HepG2 (cell line): ENCODE data around the gene MAP3K14. TPM values are rescaled to one million over a fixed set of nuclear protein-coding genes. Genes with fewer than 3 reads are reported as not detected.
A peak's percentile ranks its signal among the peaks of the same experiment; 100 is the strongest.

Experiments
- ATAC-seq: fragments of 200-7000 bp; cut with Tn5 transposase; 3 replicates; pipeline ENCODE4 v1.9.1; 2020; ENCODE audit warnings: mild to moderate bottlenecking, moderate library complexity
- BruUV-seq: library from RNA; stranded (reverse); fragments of 400-500 nt; replicated peaks from 2 replicates; lab custom pipeline; 2021; lab: Mats Ljungman, UMichigan
- CTCF ChIA-PET: fragments of 300-600 bp; formaldehyde crosslinking; extraction: SDS; loops from one replicate; lab custom pipeline; 2021; ENCODE audit warnings: low total read pairs, inconsistent platforms, low intra/inter-chr PET ratio; lab: Yijun Ruan, JAX
- POLR2A ChIA-PET: fragments of 350-600 bp; sonication (Branson Sonifier 250); formaldehyde crosslinking; loops from one replicate; lab custom pipeline; 2020; ENCODE audit warnings: antibody characterized with exemption, inconsistent platforms; lab: Yijun Ruan, JAX
- DNase-seq: peaks from one replicate; pipeline ENCODE4 v3.0.0-alpha.2; 2015; ENCODE audit warnings: low spot score
- FAIRE-seq: peaks from 3 replicates; lab custom pipeline; 2011; peaks lifted over from hg19 to GRCh38; lab: Jason Lieb, UNC
- H2AFZ ChIP-seq: one replicate; pipeline ENCODE4 v1.6.1; 2011; ENCODE audit warnings: low read length, inconsistent platforms
- H3K27ac ChIP-seq: fragments of 300-600 bp; 3 replicates; pipeline ENCODE4 v1.8.0; 2011; ENCODE audit warnings: mixed run types, mild to moderate bottlenecking, mixed read lengths, low read length, inconsistent platforms; ENCODE audit not compliant: insufficient read depth; ENCODE audit errors: extremely low read length
- H3K27me3 ChIP-seq, 2 experiments: fragments of 200-600 bp in 1 of 2; 2 replicates in 1 of 2; 3 replicates in 1 of 2; pipeline versions ENCODE4 v1.6.0 to v1.8.0; 2011; ENCODE audit warnings: low read length in 2 of 2, mild to moderate bottlenecking in 2 of 2, moderate library complexity in 2 of 2, inconsistent platforms in 1 of 2; ENCODE audit not compliant: insufficient read depth in 2 of 2, control insufficient read depth in 1 of 2
- H3K36me3 ChIP-seq, 2 experiments: fragments of 200-600 bp in 1 of 2; replicated peaks in 1 of 2; 2 replicates in 1 of 2; 3 replicates in 1 of 2; pipeline versions ENCODE4 v1.5.1 to v1.8.0; 2011; ENCODE audit warnings: low read length in 2 of 2, inconsistent platforms in 1 of 2; ENCODE audit not compliant: insufficient read depth in 2 of 2, control insufficient read depth in 1 of 2
- H3K4me1 ChIP-seq: 2 replicates; pipeline ENCODE4 v1.5.1; 2012; ENCODE audit warnings: low read length, inconsistent platforms; ENCODE audit not compliant: insufficient read depth
- H3K4me2 ChIP-seq: 2 replicates; pipeline ENCODE4 v1.6.0; 2011; ENCODE audit warnings: low read depth, low read length, inconsistent platforms
- H3K4me3 ChIP-seq, 3 experiments: fragments of 200-600 bp in 1 of 3; sonication (generic), shearing (Covaris generic) in 1 of 3; replicated peaks in 1 of 3; 2 replicates each; pipeline ENCODE4 v1.5.1; 2011 to 2016; ENCODE audit warnings: low read length in 3 of 3, inconsistent platforms in 2 of 3, low read depth in 2 of 3, mild to moderate bottlenecking in 2 of 3, control low read depth in 1 of 3, mixed read lengths in 1 of 3; ENCODE audit not compliant: insufficient read depth in 1 of 3
- H3K79me2 ChIP-seq: one replicate; pipeline ENCODE4 v1.6.1; 2011; ENCODE audit warnings: low read length, inconsistent platforms; ENCODE audit not compliant: insufficient read depth
- H3K9ac ChIP-seq: 2 replicates; pipeline ENCODE4 v1.6.0; 2011; ENCODE audit warnings: mild to moderate bottlenecking, low read depth, low read length, inconsistent platforms; ENCODE audit not compliant: insufficient read depth
- H3K9me3 ChIP-seq: 2 replicates; pipeline ENCODE4 v1.5.1; 2012; ENCODE audit warnings: mild to moderate bottlenecking, low read length
- H4K20me1 ChIP-seq: 2 replicates; pipeline ENCODE4 v1.6.0; 2011; ENCODE audit warnings: inconsistent platforms, mild to moderate bottlenecking, low read length, moderate library complexity; ENCODE audit not compliant: insufficient read depth
- AFF4 ChIP-seq: sonication (generic); formaldehyde crosslinking; IDR thresholded peaks from 2 replicates; pipeline ENCODE4 v1.4.0; 2020; ENCODE audit warnings: missing genetic modification reagents
- CTCF ChIP-seq: sonication (generic); formaldehyde crosslinking; IDR thresholded peaks from 2 replicates; pipeline ENCODE4 v1.5.0; 2020; ENCODE audit warnings: mild to moderate bottlenecking, missing genetic modification reagents, moderate library complexity
- FOXA3 ChIP-seq: IDR thresholded peaks from 2 replicates; pipeline ENCODE4 v1.6.1; 2016; ENCODE audit warnings: missing genetic modification reagents, missing compliant biosample characterization
- HNRNPLL ChIP-seq: fragments of 200-400 bp; formaldehyde crosslinking; IDR thresholded peaks from 2 replicates; pipeline ENCODE4 v1.6.1; 2017; ENCODE audit warnings: mild to moderate bottlenecking, low read depth, low read length; ENCODE audit not compliant: poor library complexity, severe bottlenecking
- POLR2A ChIP-seq, 2 experiments: IDR thresholded peaks; 2 replicates each; pipeline ENCODE4 v1.6.1; 2011; ENCODE audit warnings: low read depth in 2 of 2, low read length in 2 of 2, mild to moderate bottlenecking in 1 of 2, moderate library complexity in 1 of 2; ENCODE audit not compliant: insufficient read depth in 1 of 2
- SAP130 ChIP-seq: IDR thresholded peaks from 2 replicates; pipeline ENCODE4 v1.6.1; 2016; ENCODE audit warnings: low read depth
- ZNF281 ChIP-seq: sonication (generic); formaldehyde crosslinking; IDR thresholded peaks from 2 replicates; pipeline ENCODE4 v1.4.0; 2020; ENCODE audit warnings: missing genetic modification reagents, borderline replicate concordance
- ZNF343 ChIP-seq: sonication (generic); formaldehyde crosslinking; IDR thresholded peaks from 2 replicates; pipeline ENCODE4 v1.4.0; 2020; ENCODE audit warnings: mild to moderate bottlenecking, missing genetic modification reagents
- ZNF691 ChIP-seq: sonication (generic); formaldehyde crosslinking; IDR thresholded peaks from 2 replicates; pipeline ENCODE4 v1.4.0; 2020; ENCODE audit warnings: missing genetic modification reagents, low read depth, mild to moderate bottlenecking, borderline replicate concordance
- ZNF816 ChIP-seq: sonication (generic); formaldehyde crosslinking; IDR thresholded peaks from 2 replicates; pipeline ENCODE4 v1.8.0; 2022; ENCODE audit warnings: missing genetic modification reagents, mild to moderate bottlenecking, borderline replicate concordance
- WGBS: methylation state at CpG from one replicate; pipeline ENCODE4 v1.1.6; 2017; ENCODE audit warnings: low lambda C conversion rate; 5-methylcytosine and 5-hydroxymethylcytosine counted together
- in situ Hi-C: cut with HindIII; loops from 2 replicates; pipeline ENCODE4 v1.10.0; 2017; ENCODE audit warnings: low pct_unique_long_range_greater_than_20kb; ENCODE audit not compliant: extremely low pct_ligation_motif_present
- intact Hi-C: fragments of 100-400 bp; cut with micrococcal nuclease; formaldehyde crosslinking; loops from one replicate; pipeline ENCODE4 v1.10.0; 2022; ENCODE audit not compliant: unreplicated experiment
- polyA plus RNA-seq, 8 experiments: library from polyadenylated mRNA; depleted of rRNA in 3 of 8; stranded (reverse) in 7 of 8; unstranded in 1 of 8; fragments of >200 nt; fragmentation: Illumina TruSeq in 4 of 8; extraction: Trizol in 4 of 8; gene quantifications; 2 replicates each; pipeline versions ENCODE4 v1.2.1 to v1.2.3, GENCODE V29; 2011 to 2016; ENCODE audit warnings: low read depth in 4 of 8, missing spikeins in 1 of 8, mixed read lengths in 1 of 8; ENCODE audit not compliant: insufficient read depth in 1 of 8
- total RNA-seq, 5 experiments: library from RNA; depleted of rRNA; stranded (reverse); fragments of >200 nt; fragmentation: Illumina TruSeq; extraction: Trizol; gene quantifications; 2 replicates each; pipeline ENCODE4 v1.2.3, GENCODE V29; 2016; ENCODE audit warnings: low read depth in 1 of 5
- TF ChIP-seq, protein P1 (sequence below): IDR thresholded peaks from 2 replicates; pipeline ENCODE4 v1.6.1; 2016; ENCODE audit warnings: mild to moderate bottlenecking

Gene MAP3K14
- total and polyA plus RNA-seq, 2 of the 13 experiments (the other 11 are each of a cell fraction or from before 2014, with no cell fraction given), result 2.6 TPM

- no peak for DNase-seq
- TF ChIP-seq CTCF (CRISPR knock-in tag) (0 out of 2 replicates have a peak, but pooled peaks have one; percentile 5), FOXA3 (CRISPR knock-in tag) (0 out of 2 replicates have a peak, but pooled peaks have one; percentile 30), HNRNPLL (peak; percentile 19), SAP130 (CRISPR knock-in tag) (peak; percentile 43), POLR2A (IDR thresholded peaks at IDR 0.05; ENCODE audit: insufficient read depth in 1 of 2, low read depth in 2 of 2, low read length in 2 of 2) (no peak), ZNF816 (CRISPR knock-in tag) (0 out of 2 replicates have a peak, but pooled peaks have one; percentile 22), ZNF691 (CRISPR knock-in tag) (no peak), ZNF343 (CRISPR knock-in tag) (no peak), ZNF281 (peak; percentile 39; the same call in 1 of the 2 replicates), AFF4 (CRISPR knock-in tag) (no peak)
- TF ChIP-seq, protein P1, sequence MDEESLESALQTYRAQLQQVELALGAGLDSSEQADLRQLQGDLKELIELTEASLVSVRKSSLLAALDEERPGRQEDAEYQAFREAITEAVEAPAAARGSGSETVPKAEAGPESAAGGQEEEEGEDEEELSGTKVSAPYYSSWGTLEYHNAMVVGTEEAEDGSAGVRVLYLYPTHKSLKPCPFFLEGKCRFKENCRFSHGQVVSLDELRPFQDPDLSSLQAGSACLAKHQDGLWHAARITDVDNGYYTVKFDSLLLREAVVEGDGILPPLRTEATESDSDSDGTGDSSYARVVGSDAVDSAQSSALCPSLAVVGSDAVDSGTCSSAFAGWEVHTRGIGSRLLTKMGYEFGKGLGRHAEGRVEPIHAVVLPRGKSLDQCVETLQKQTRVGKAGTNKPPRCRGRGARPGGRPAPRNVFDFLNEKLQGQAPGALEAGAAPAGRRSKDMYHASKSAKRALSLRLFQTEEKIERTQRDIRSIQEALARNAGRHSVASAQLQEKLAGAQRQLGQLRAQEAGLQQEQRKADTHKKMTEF (CRISPR knock-in tag), result 0 out of 2 replicates have a peak, but pooled peaks have one; percentile 22
Observed at GRCh38 chr17:45225964-45226530, 90.8 kb downstream of the MAP3K14 start.

More at GRCh38 chr17:45225964-45226530, 90.8 kb downstream of the MAP3K14 start:
- peaks cover 17 to 55% of the 10 kb centered on the region in 2 experiments; a peak in 4 of 5 replicates for H3K27me3 ChIP-seq
- ChIA-PET POLR2A (interaction anchor here (0.7 to 2.3 kb wide), 7 partner anchors 9 to 199 kb away, joined by 3 to 11 read pairs (median 3); partner anchors contain the start of genes HEXIM1 and HEXIM2), CTCF (no interaction called here)
- H4K20me1 ChIP-seq, result no peaks in the 10 kb centered on the region
- H3K4me3 ChIP-seq, result peak overlapping the region; percentile 10 to 59 (median 40); a peak in 4 of 6 replicates
- BruUV-seq, result no TSS peak
- H2AFZ ChIP-seq, result no peak overlapping the region
- H3K4me1 ChIP-seq, result peaks cover 61% of the 10 kb centered on the region
- FAIRE-seq (no peak), ATAC-seq (no peak)
- in situ Hi-C loops, result no loop called here
- no peaks in the 10 kb centered on the region for H3K79me2 ChIP-seq
- WGBS, result 17% methylated on average over 9 of the region's 11 CpGs
- no peak overlapping the region for H3K27ac ChIP-seq
- H3K36me3 ChIP-seq, result no peaks in the 10 kb centered on the region
- intact Hi-C loops, result no loop called here
- no peaks in the 10 kb centered on the region for H3K9me3 ChIP-seq
- 0 out of 2 replicates have a peak overlapping the region, but pooled peaks have one; percentile 3 for H3K9ac ChIP-seq
- peak overlapping the region; percentile 65 for H3K4me2 ChIP-seq
